ENCODE measurements around the gene GAS7. TPM values are rescaled to one million over a fixed set of nuclear protein-coding genes. Genes with fewer than 3 reads are reported as not detected.

Gene GAS7
- total and polyA plus RNA-seq, 2 donors (not counting 1 experiment from before 2014, with no cell fraction given): 3.4 to 13.6 TPM

GRCh38 chr17:9918804-9919352 is 279.5 kb downstream of the GAS7 start:
- intact Hi-C loops (cut with micrococcal nuclease): no loop called here
- H3K79me2 ChIP-seq (ENCODE audit: control insufficient read depth, insufficient read depth, low read length): no peaks in the 10 kb centered on the region

GRCh38 chr17:9918352-9918751 is 280.1 kb downstream of the GAS7 start:
- POLR2A ChIA-PET: no interaction called here
- H3K27ac ChIP-seq (ENCODE audit: low read length in 2 of 2): no peak overlapping the region
- H3K4me3 ChIP-seq (ENCODE audit: control extremely low read depth in 1 of 5, extremely low read depth in 1 of 5, insufficient read depth in 1 of 5, low read depth in 2 of 5, low read length in 4 of 5): no peak overlapping the region
- H3K4me1 ChIP-seq (ENCODE audit: control insufficient read depth in 2 of 2, insufficient read depth in 2 of 2, low read length in 2 of 2): no peaks in the 10 kb centered on the region
- no peaks in the 10 kb centered on the region for H3K27me3 ChIP-seq (replicated peaks in 1 of 4; ENCODE audit: control extremely low read depth in 1 of 4, control insufficient read depth in 3 of 4, insufficient read depth in 4 of 4, low read length in 3 of 4)
- no peak overlapping the region for H3K9ac ChIP-seq (ENCODE audit: low read length)
- no peak overlapping the region for H3K4me2 ChIP-seq (replicated peaks; ENCODE audit: low read depth, low read length, poor library complexity, severe bottlenecking)
- Mint-ChIP-seq H3K9me3 (ENCODE audit: insufficient read depth) (no peaks in the 10 kb centered on the region), H3K27me3 (no peaks in the 10 kb centered on the region), H3K27ac (no peak overlapping the region), H3K4me1 (no peaks in the 10 kb centered on the region), H3K4me3 (no peak overlapping the region)
- TF ChIP-seq EZH2 (IDR thresholded peaks at IDR 0.05; ENCODE audit: borderline replicate concordance, insufficient read depth, low read depth, low read length, poor library complexity, severe bottlenecking): no peak
- TF ChIP-seq, protein P1, sequence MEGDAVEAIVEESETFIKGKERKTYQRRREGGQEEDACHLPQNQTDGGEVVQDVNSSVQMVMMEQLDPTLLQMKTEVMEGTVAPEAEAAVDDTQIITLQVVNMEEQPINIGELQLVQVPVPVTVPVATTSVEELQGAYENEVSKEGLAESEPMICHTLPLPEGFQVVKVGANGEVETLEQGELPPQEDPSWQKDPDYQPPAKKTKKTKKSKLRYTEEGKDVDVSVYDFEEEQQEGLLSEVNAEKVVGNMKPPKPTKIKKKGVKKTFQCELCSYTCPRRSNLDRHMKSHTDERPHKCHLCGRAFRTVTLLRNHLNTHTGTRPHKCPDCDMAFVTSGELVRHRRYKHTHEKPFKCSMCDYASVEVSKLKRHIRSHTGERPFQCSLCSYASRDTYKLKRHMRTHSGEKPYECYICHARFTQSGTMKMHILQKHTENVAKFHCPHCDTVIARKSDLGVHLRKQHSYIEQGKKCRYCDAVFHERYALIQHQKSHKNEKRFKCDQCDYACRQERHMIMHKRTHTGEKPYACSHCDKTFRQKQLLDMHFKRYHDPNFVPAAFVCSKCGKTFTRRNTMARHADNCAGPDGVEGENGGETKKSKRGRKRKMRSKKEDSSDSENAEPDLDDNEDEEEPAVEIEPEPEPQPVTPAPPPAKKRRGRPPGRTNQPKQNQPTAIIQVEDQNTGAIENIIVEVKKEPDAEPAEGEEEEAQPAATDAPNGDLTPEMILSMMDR (IDR thresholded peaks at IDR 0.05): no peak
- no peaks in the 10 kb centered on the region for H3K79me2 ChIP-seq (ENCODE audit: control insufficient read depth, insufficient read depth, low read length)
- no peak overlapping the region for H2AFZ ChIP-seq (ENCODE audit: insufficient read depth, low read depth, low read length, poor library complexity, severe bottlenecking)
- no peak for DNase-seq
- CTCF ChIA-PET: interaction anchor here (0.7 to 3.8 kb wide), 2 partner anchors 10 to 700 kb away, joined by 3 to 18 read pairs; no protein-coding TSS in a partner anchor
- H3K36me3 ChIP-seq (replicated peaks in 1 of 2; ENCODE audit: control extremely low read depth in 1 of 2, control insufficient read depth in 1 of 2, extremely low read depth in 1 of 2, insufficient read depth in 2 of 2, low read length in 1 of 2): peaks cover 0 to 2% of the 10 kb centered on the region in 2 experiments
- WGBS (ENCODE audit: insufficient coverage): 97% methylated on average over 5 of the region's 8 CpGs
- no peak for ATAC-seq (ENCODE audit: low read depth)
- intact Hi-C loops (cut with micrococcal nuclease): no loop called here
- H4K20me1 ChIP-seq (ENCODE audit: control insufficient read depth, insufficient read depth, low read length, poor library complexity, severe bottlenecking): no peaks in the 10 kb centered on the region
- H3K9me3 ChIP-seq (ENCODE audit: control extremely low read depth in 1 of 3, control insufficient read depth in 2 of 3, insufficient read depth in 1 of 3, low read length in 2 of 3): no peaks in the 10 kb centered on the region

More at GRCh38 chr17:9918804-9919352, 279.5 kb downstream of the GAS7 start:
- TF ChIP-seq, protein P1 (IDR thresholded peaks at IDR 0.05): no peak
- no peak for TF ChIP-seq EZH2 (IDR thresholded peaks at IDR 0.05; ENCODE audit: borderline replicate concordance, insufficient read depth, low read depth, low read length, poor library complexity, severe bottlenecking)
- no peak overlapping the region for H2AFZ ChIP-seq (ENCODE audit: insufficient read depth, low read depth, low read length, poor library complexity, severe bottlenecking)
- ATAC-seq (ENCODE audit: low read depth) (no peak), DNase-seq (no peak)
- ChIA-PET POLR2A (no interaction called here), CTCF (interaction anchor here (3.8 kb wide), 1 partner anchor 699 kb away, joined by 18 read pairs; no protein-coding TSS in a partner anchor)
- WGBS (ENCODE audit: insufficient coverage): 90% methylated on average over 3 of the region's 5 CpGs
- no peak overlapping the region for H3K9ac ChIP-seq (ENCODE audit: low read length)
- no peaks in the 10 kb centered on the region for H3K4me1 Mint-ChIP-seq
- H3K36me3 ChIP-seq (replicated peaks in 1 of 2; ENCODE audit: control extremely low read depth in 1 of 2, control insufficient read depth in 1 of 2, extremely low read depth in 1 of 2, insufficient read depth in 2 of 2, low read length in 1 of 2): peaks cover 0 to 2% of the 10 kb centered on the region in 2 experiments
- no peak overlapping the region for H3K27ac ChIP-seq (ENCODE audit: low read length in 2 of 2)
- H3K4me3 Mint-ChIP-seq: no peak overlapping the region
- H3K4me2 ChIP-seq (replicated peaks; ENCODE audit: low read depth, low read length, poor library complexity, severe bottlenecking): no peak overlapping the region
- H3K4me1 ChIP-seq (ENCODE audit: control insufficient read depth in 2 of 2, insufficient read depth in 2 of 2, low read length in 2 of 2): no peaks in the 10 kb centered on the region
- no peak overlapping the region for H3K4me3 ChIP-seq (ENCODE audit: control extremely low read depth in 1 of 5, extremely low read depth in 1 of 5, insufficient read depth in 1 of 5, low read depth in 2 of 5, low read length in 4 of 5)
- H3K27me3 Mint-ChIP-seq: no peaks in the 10 kb centered on the region
- H3K27me3 ChIP-seq (replicated peaks in 1 of 4; ENCODE audit: control extremely low read depth in 1 of 4, control insufficient read depth in 3 of 4, insufficient read depth in 4 of 4, low read length in 3 of 4): no peaks in the 10 kb centered on the region
- no peaks in the 10 kb centered on the region for H3K9me3 Mint-ChIP-seq (ENCODE audit: insufficient read depth)
- H4K20me1 ChIP-seq (ENCODE audit: control insufficient read depth, insufficient read depth, low read length, poor library complexity, severe bottlenecking): no peaks in the 10 kb centered on the region
- no peaks in the 10 kb centered on the region for H3K9me3 ChIP-seq (ENCODE audit: control extremely low read depth in 1 of 3, control insufficient read depth in 2 of 3, insufficient read depth in 1 of 3, low read length in 2 of 3)
- no peak overlapping the region for H3K27ac Mint-ChIP-seq

Data from B cell (primary cell).